HG03045 (cell line): Measurements from ENCODE around the gene SEC14L2.
A peak's percentile ranks its signal among the peaks of the same experiment; 100 is the strongest.
"Not testable (repeated sequence)": the region's sequence is repeated elsewhere in the genome, so short reads cannot be mapped to it uniquely, and the experiment has no call there.

Source experiments
- ATAC-seq: cut with Tn5 transposase; IDR thresholded peaks from one replicate; pipeline ENCODE4 v1.9.1; 2021; ENCODE audit warnings: mild to moderate bottlenecking, moderate library complexity; ENCODE audit not compliant: unreplicated experiment

SEC14L2 gene

DNA sequence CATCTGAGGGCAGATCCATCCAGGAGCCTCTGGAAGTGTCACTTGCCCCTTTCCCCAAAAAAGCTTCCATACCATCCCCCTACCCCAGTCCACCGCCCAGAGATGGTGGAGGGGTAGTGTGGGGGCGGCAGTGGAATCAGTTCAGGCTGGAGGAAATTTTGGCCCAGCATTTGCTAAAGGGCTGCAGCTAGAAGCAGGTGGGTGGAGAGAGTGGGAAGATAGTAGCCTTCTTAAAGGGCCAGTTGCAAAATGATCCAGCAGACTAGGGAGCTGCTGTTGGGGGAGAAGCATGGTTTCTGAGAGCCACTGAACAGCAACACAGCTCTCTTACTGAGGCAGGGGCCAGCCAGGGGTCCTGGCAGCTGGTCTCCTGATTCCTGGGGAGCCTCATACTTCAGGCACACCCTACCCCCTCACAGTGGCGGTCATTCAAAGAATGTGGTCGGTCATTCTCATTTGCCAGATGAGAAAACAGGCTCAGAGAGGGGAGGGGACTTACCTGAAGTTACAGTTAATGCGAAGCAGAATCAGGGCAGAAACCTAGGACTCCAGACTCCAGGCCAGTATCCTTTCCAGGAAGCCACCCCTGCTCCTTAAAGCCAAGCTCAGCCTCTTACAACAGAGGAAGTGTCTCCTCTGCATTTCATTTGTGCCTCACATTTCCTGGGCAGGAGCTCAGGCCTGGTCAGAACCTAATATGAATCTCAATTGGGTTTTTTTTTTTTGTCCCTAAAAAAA is 5.4 kb downstream of the SEC14L2 start:
- no peak for ATAC-seq

DNA sequence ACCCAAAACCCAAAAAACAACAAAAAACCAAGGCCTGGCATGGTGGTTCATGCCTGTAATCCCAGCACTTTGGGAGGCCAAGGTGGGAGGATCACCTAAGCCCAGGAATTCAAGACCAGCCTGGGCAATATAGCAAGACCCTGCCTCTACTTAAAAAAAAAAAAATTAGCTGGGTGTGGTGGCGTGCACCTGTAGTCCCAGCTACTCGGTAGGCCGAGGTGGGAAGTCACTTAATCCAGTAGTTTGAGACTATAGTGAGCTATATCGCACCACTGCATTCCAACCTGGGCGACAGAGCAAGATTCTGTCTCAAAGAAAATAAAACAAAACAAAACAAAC is 5.9 kb downstream of the SEC14L2 start:
- ATAC-seq: not testable (repeated sequence)

DNA sequence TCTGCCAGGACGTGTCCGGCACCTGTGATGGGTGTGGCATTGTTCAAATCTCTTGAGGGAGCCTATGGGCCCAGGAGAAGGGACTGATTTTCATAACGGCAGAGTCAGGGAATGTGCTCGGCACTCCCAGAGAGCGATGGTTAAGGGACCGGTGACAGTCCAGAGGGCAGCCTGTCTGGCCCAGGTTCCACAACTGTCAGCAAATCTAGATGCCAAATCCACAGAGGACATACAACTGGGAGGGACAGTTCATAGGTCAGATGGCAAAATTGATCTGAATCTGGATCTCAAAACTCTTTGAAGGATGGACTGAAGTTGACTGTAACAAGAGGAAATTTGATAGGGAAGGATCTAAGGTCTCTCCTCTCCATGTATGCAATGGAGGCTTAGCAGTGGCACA is 7.5 kb downstream of the SEC14L2 start:
- no peak for ATAC-seq

DNA sequence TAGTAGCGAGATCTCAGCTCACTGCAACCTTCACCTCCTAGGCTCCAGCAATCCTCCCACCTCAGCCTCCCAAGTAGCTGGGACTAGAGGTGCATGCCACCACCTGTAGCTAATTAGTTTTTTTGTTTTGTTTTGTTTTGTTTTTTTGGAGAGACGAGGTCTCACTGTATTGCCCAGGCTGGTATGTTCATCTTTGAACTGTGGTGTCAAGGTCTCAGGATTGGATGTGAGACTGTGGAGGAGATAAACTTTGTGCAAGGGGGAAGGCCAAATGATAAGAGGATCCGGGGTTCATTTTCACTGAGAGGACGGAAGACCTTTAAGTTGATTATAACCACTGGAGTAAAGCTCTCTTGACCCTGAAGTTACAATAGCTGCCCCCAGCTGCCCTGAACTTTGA is 8.9 kb downstream of the SEC14L2 start:
- no peak for ATAC-seq

DNA sequence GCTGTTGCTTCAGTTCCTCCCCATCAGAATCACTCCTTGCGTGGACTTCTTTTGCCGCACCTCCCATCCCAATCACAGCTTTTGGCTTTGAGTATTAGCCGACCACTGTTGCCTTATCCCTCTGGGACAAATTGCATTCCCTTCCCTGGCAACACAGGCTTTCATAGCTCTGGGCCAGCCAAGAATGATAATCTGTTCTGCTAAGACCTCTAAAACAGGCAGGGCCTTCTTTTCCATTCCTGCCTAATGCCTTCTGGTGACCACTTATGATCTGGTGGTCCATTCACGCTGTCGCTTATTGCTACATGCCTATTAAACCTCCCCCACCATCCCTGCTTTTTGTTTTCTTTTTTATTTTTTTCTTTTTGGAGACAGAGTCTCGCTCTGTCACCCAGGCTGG is 9.6 kb downstream of the SEC14L2 start:
- ATAC-seq: no peak

DNA sequence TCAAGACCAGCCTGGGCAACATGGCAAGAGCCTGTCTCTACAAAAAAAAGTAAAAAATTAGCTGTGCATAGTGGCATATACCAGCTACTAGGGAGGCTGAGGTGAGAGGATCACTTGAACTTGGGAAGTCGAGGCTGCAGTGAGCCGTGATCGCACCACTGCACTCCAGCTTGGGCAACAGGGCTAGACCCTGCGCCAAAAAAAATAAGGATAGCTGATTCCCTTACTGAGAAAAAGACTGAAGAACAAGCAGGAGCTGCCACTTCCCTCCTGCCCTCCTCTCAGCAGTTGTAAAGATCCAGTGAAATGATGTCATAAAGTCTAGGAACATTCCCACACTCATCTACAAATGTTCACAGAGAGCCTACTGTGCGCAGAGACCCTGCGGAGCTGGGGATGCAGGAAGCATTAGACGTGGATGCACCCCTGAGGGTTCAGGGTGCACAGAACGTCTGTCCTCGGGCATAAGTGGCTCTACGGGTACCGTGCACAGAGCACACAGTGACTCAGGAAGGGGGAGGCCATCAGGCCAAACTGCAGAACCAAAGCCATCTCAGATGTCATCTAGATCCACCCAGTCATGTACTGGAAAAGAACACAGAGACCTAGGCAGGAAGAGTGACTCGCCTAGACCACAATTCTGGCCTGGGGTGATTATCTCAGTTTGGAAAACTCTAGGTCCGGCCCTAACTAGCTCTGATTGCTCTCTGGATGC is 11.7 kb downstream of the SEC14L2 start:
- ATAC-seq: no peak

DNA sequence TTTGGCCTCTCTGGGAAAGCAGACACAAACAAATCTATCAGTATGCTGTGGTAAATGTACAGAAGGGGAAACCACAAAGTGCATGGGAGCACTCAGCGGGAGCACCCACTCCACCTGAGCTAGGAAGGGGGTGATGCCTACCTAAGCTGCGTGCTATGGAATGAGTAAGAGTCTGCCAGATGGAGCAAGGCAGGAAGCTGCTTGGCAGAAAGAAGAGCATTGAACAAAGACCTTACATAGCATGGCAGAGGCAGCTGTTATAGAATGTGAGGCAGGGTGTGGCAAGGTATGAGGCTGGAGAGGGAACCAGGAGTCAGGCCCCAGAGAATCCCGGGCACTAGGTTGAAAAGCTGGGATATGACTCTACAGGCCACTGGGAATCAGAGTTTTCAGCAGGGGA is 15.0 kb downstream of the SEC14L2 start:
- ATAC-seq: no peak

DNA sequence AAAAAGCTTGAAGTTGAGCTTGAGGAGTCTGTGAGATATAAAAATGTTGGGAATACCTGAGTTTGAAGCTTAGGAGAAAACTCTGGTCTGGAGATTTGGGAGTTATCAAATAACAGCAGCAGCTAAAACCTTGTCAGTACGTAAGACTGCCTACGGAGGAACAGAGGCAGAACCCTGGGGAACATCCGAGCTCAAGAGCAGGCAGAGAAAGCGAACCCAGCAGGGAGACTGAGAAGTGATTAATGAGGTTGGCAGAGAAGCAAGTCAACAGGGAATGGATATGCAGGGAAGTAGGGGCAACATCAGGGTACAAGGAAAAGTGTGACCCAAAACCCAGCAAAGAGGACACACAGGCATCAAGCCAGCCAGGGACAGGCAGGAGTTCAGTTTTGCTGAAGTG is 16.2 kb downstream of the SEC14L2 start:
- ATAC-seq: no peak

DNA sequence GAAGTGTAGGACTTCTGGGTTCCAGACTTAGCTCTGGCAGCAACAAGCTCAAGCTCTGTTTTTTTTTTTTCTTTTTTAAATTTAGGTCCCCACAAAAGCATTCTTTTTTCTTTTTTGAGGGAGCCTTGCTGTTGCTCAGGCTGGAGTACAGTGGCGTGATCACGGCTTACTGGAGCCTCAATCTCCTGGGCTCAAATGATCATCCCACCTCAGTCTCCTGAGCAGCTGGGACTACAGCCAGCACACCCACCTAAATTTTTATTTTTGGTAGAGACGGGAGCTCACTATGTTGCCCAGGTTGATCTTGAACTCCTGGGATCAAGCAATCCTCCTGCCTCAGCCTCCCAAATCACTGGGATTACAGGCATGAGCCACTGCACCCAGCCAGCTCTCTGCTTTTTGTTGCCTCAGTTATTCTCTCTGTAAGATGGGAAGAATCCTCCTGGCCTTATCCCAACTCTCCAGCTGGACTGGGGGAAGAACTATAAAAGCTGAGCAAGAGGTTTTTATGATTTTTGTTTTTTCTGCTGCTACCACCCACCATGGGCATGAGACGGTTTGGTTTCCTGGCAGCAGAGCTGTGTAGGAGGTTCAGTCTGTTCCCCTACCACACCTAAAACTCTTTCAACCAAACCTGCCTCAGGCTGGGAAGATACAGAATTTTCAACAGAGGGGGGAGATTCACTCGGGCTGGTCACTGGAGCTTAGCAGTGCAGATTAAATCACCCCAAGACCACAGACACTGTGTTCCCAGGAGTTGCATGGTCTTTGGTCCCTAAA is 17.1 kb downstream of the SEC14L2 start:
- ATAC-seq: no peak

DNA sequence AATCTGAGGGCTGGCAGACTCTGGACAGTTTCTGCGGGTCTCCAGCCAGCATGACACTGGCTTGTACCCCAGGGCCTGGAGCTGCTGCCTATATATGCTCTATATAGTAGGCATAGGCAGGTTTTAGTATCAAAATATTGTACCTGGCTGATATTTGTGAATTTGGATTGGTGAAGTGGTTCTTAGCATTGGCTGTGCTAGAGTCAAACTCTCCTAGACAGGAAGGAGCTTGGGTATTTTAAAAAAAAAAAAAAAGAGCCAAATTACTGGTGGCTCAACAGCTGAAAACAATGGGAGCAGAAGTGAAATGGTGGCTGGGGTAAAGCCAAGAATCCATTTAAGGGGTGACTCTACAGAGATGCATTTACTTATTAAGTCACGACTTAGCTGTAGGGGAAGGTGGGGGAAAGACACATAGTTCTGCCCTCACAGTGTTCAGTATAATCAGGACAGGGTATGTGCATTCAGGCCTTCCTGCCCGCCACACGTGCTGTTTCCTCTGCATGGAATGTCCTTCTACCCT is 17.8 kb downstream of the SEC14L2 start:
- no peak for ATAC-seq

DNA sequence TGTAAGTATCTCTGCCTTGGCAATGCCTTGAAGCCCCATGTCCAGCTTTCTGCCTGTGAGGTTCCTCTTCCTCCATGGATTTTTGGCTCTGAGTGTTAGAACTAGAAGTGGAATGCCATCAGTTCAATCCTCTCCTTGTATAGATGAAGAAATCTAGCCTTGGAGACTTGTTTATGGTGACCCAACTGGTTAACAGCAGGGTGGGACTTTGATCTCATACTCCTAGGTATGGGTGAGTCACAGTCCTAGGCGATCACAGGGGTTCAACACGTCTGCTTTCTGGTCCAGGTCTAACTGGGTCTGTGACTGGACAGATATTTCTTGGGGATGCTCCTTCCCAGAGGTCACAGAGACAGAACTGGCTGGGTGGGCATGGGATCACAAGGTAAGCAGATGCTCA is 19.6 kb downstream of the SEC14L2 start:
- ATAC-seq: no peak

DNA sequence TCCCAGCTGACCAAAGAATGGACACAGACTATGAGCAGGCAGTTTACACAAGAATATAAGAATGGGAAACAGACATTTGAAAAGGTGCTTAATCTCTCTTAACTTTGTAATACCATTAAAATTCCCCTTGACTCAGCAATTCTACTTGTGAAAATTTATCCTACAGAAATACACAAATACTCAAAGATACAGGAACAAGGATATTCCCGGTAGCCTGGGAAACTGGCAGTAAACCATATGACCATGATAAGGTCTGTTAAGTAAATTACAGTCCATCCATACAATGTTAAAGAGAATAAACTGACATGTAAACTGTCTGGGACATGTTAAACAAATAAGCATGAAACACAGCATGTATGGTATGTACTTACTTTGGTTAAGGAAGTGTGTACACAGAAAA is 20.0 kb downstream of the SEC14L2 start:
- no peak for ATAC-seq

DNA sequence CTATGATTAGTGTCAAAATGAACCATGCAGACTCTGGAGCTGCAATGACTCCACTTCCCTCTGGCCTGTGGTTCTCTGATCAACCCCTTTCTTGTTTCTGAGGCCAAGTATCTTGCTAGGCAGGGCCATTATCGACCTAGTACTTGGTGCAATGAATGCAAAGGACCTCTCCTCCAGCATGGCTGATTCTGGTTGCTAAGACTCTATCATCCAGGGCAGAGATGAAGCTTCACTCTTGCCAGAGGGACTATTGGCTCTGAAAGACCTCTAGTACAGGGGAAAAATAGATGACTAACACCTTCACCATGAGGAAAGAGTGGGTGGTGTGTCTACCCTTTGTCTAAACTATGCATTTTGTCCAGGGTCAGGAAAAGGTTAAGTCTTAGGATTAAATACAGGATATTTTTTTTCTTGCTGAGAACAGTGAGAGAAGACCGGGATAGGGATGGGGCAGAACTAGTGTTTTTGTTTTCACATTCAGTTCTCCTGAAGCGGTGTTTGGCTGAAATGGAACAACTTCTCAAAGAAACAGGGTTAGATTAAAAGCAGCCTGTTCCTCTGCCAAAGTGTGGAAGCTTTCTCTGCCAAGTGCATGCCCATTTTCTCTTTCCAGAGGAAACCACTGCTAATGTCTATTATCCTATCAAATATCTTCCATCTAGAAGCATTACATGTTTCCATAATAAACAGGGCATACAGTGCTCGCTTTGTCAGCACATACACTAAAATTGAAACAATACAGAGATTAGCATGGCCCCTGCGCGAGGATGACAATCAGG is 23.7 kb downstream of the SEC14L2 start:
- ATAC-seq: no peak

DNA sequence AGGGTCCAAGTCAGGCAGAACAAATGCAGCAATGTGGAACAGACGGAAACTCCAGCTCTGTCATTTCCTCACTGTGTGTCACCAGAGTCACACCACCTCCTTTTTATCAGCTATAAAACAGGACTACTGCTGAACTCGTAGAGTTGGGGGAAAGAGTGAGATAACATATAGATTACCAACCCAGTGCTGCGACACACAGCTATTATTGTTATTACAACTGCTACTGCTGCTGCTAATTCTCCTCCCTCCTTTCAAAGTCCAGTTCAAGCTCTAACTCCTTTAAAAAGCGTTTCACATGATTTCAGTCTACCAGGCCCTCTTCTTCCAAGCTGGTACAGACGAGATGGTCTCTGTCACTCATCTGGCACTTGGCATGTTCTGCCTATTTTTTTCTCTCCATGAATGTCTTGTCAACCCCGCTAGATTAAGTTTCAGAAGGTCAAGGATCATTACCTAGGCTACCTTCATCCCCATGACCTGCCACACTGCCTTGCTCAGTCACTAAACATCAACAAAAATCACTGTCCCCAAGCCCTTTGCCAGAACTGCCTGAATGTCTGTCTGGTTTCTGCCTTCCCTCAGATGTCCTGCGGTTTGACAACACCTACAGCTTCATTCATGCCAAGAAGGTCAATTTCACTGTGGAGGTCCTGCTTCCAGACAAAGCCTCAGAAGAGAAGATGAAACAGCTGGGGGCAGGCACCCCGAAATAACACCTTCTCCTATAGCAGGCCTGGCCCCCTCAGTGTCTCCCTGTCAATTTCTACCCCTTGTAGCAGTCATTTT is 25.1 kb downstream of the SEC14L2 start:
- ATAC-seq: no peak

DNA sequence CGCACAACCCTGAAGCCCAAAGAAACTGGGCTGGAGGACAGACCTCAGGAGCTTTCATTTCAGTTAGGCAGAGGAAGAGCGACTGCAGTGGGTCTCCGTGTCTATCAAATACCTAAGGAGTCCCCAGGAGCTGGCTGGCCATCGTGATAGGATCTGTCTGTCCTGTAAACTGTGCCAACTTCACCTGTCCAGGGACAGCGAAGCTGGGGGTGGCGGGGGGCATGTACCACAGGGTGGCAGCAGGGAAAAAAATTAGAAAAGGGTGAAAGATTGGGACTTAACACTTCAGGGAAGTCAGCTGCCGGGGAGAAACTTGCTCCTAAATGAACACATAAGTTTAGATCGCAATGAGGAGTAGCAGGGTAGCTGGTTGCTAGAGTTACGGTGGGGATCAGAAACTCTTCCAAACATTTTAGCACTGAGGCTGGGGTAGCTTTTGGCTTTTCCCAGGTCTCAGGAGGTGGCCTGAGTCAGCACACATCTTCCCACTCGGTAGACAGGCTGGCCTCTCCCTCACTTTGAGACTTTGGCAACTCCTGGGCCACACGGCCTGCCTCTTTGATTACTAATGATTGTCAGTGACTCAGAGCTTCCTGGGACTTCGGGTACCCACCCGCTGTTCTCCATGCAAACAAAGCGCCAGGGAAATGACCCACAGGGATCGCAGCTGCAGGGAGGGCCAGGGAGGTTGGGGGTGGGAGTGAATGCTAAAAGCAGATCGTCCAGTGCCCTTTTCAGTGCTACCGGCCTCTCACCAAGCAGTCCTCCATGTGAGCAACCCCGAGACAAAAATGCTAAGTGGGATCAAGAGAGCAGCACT is 25.9 kb downstream of the SEC14L2 start:
- no peak for ATAC-seq

DNA sequence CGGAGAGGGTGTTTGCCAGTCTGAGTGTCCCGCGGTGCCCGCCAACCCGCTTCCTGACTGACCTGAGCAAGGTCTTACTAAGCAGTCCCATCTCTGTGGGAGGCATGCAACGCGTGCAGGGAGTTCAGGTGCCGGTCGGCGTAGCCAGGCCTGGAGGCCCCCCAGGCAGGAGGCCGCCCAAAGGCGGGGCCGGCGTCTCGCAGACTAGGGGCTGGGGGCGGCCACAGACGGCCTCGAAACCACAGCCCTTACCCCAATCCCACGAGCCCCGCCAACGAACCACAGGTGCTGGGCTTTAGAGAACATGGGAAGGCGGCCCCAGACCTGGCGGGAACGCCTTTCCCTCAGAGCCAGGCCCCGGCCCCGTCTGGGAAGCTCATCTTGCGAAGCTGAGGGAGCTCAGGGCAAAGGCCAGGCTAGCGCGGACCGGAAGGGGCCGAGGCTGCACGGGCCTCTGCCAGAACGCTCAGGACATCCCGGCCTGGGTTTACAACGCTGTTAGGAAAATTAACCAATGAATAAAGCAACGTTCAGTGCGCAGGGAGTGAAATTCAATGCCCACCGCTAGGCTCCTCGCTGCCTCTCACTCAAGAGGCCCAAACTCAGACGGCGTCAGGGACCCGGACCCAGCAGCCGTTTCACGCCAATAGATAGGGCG is 26.6 kb downstream of the SEC14L2 start:
- ATAC-seq: peak; percentile 29

DNA sequence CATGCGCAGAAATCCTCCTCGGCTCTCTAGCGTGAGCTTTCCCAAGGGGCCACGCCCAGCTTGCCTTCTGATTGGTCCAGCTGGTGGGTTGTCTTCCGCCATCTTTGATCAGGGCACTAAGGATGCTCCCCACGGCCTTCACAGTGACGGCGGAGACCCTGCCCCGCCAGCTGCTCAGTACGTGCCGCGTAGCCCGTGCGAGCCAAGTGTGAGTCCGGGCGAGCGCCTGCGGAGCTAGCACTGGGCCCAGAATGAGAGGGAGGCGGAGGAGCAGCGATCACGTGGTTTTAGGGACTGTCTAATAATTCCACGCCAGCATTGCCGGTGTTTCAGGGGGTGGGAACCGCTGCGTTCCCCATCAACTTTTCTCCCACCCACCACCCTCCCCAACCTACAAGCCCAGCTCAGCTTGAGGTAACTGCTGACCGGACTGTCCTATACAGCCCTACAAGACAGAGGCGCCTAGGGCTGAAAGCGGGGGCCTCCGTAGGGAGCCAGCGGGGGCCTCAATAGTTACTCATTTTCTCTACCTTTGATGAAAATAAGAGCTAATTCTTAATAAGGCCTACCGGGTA is 27.2 kb downstream of the SEC14L2 start:
- ATAC-seq: peak; percentile 81

DNA sequence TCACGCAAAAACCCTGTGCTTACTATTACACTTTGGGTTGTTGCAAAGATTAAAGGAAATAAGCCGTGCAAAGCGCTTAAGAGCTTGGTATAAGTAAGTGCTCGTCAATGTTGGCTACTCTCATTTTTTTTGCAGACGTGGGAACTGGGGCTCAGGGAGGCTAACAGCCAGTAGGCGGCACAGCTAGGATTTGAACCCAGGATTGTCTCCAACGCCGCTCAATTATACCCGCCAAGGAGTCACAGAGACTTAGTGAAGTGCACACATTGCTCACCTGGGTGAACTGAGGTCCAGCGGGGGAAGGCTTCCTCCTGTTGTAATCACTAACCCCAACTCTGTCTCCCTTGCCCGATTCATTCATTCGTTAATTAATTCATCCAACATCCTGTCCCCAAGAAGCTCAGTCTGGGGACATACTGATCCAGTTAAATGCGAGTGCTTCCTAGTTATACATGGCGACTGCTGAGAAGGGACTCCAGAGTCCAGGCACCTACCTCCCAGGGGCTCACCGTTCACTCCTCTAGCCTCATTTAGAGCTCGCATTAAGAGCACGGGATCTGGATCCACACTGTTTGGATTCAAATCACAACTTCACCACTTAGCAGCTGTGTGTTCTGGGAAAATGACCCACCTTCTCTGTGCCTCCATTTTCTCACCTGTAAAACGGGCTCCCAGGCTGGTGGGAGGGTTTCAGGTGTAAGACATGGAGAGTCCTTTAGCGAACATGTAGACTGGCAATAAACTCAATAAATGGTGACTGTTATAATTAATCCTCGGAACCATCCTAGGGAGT is 27.9 kb downstream of the SEC14L2 start:
- ATAC-seq: no peak
